GM12878 (cell line): ENCODE data around the gene GNAT1. TPM values are rescaled to one million over a fixed set of nuclear protein-coding genes. Genes with fewer than 3 reads are reported as not detected.

Experiments
- BACH1 ChIP-seq: fragments of 450-650 bp; IDR thresholded peaks from 2 replicates; pipeline ENCODE4 v1.6.1; 2017; ENCODE audit warnings: mild to moderate bottlenecking, borderline replicate concordance
- BHLHE40 ChIP-seq, 2 experiments: fragments of 450-650 bp in 1 of 2; IDR thresholded peaks; 2 replicates each; pipeline ENCODE4 v1.6.1; 2011 to 2017; ENCODE audit warnings: low read depth in 2 of 2, borderline replicate concordance in 1 of 2, improper control_type of control experiment in 1 of 2, low read length in 1 of 2, mild to moderate bottlenecking in 1 of 2
- BMI1 ChIP-seq: fragments of 450-650 bp; IDR thresholded peaks from 2 replicates; pipeline ENCODE4 v1.6.1; 2016; ENCODE audit warnings: mild to moderate bottlenecking, moderate library complexity, borderline replicate concordance
- CBX5 ChIP-seq: sonication (generic); IDR thresholded peaks from 2 replicates; pipeline ENCODE4 v1.6.1; 2016; ENCODE audit warnings: low read depth, moderate library complexity, mild to moderate bottlenecking, inconsistent platforms
- CREB1 ChIP-seq: IDR thresholded peaks from 2 replicates; pipeline ENCODE4 v1.6.1; 2012; ENCODE audit warnings: low read depth, mild to moderate bottlenecking, inconsistent platforms
- HDGF ChIP-seq: fragments of 450-650 bp; IDR thresholded peaks from 2 replicates; pipeline ENCODE4 v1.6.1; 2016; ENCODE audit warnings: antibody characterized with exemption
- MXI1 ChIP-seq: fragments of 150-350 bp; IDR thresholded peaks from 2 replicates; pipeline ENCODE4 v1.6.1; 2011; ENCODE audit warnings: low read depth, mild to moderate bottlenecking, inconsistent platforms, low read length, improper control_type of control experiment
- NR2F1 ChIP-seq: fragments of 450-650 bp; conservative IDR thresholded peaks from 2 replicates; pipeline ENCODE4 v1.6.1; 2017; ENCODE audit warnings: mild to moderate bottlenecking
- PML ChIP-seq: IDR thresholded peaks from 2 replicates; pipeline ENCODE4 v1.6.1; 2012; ENCODE audit warnings: low read length, inconsistent platforms
- POLR2A ChIP-seq: IDR thresholded peaks from 2 replicates; pipeline ENCODE4 v1.6.1; 2011; ENCODE audit warnings: low read depth, mild to moderate bottlenecking, low read length
- POLR2AphosphoS2 ChIP-seq: IDR thresholded peaks from 2 replicates; pipeline ENCODE4 v1.6.1; 2011; ENCODE audit warnings: low read depth, mild to moderate bottlenecking, low read length, improper control_type of control experiment, moderate library complexity
- POLR2AphosphoS5 ChIP-seq: IDR thresholded peaks from 2 replicates; pipeline ENCODE4 v1.6.1; 2011; ENCODE audit warnings: mild to moderate bottlenecking, low read length, inconsistent platforms
- RELA ChIP-seq: fragments of 450-650 bp; IDR thresholded peaks from 2 replicates; pipeline ENCODE4 v1.8.0; 2014; ENCODE audit warnings: borderline replicate concordance; ENCODE audit not compliant: partially characterized antibody
- SIN3A ChIP-seq: IDR thresholded peaks from 2 replicates; pipeline ENCODE4 v1.6.1; 2012; ENCODE audit warnings: low read depth, low read length, improper control_type of control experiment
- SPI1 ChIP-seq: IDR thresholded peaks from 2 replicates; pipeline ENCODE4 v1.6.1; 2011; ENCODE audit warnings: low read depth, mild to moderate bottlenecking, low read length, moderate library complexity, borderline replicate concordance; ENCODE audit not compliant: insufficient read depth
- TCF3 ChIP-seq: IDR thresholded peaks from 2 replicates; pipeline ENCODE4 v1.6.1; 2012; ENCODE audit warnings: low read depth, mild to moderate bottlenecking, low read length, borderline replicate concordance; ENCODE audit not compliant: insufficient read depth
- polyA plus RNA-seq, 11 experiments: library from polyadenylated mRNA; depleted of rRNA in 4 of 11; unstranded in 6 of 11; stranded (reverse) in 5 of 11; fragments of >200 nt; fragmentation: Nextera tagmentation in 4 of 11; fragmentation: Illumina TruSeq in 1 of 11; extraction: Ambion mirVana in 4 of 11; extraction: Trizol in 1 of 11; gene quantifications; 1 replicate in 1 of 11; 2 replicates in 10 of 11; pipeline versions ENCODE4 v1.2.1 to v1.2.3, GENCODE V29; 2011 to 2016; ENCODE audit warnings: inconsistent platforms in 2 of 11, missing spikeins in 2 of 11, low read depth in 1 of 11
- total RNA-seq, 4 experiments: library from RNA; depleted of rRNA in 3 of 4; stranded (reverse); fragments of >200 nt in 3 of 4; fragmentation: Illumina TruSeq in 1 of 4; extraction: Trizol in 1 of 4; gene quantifications; 2 replicates each; pipeline versions ENCODE4 v1.2.1 to v1.2.3, GENCODE V29; 2013 to 2021
- TF ChIP-seq, protein P1 (sequence below): fragments of 450-650 bp; IDR thresholded peaks from 2 replicates; pipeline ENCODE4 v1.6.1; 2017; ENCODE audit warnings: mild to moderate bottlenecking, moderate library complexity
- TF ChIP-seq, protein P2 (sequence below): fragments of 150-350 bp; IDR thresholded peaks from 2 replicates; pipeline ENCODE4 v1.6.1; 2014; ENCODE audit warnings: mild to moderate bottlenecking, low read depth, low read length
- TF ChIP-seq, protein P3 (sequence below): fragments of 450-650 bp; IDR thresholded peaks from 2 replicates; pipeline ENCODE4 v1.6.1; 2016; ENCODE audit warnings: mild to moderate bottlenecking, moderate library complexity, borderline replicate concordance

GNAT1 gene
- total and polyA plus RNA-seq, 10 of the 15 experiments (the other 5 are each of a cell fraction or from before 2014, with no cell fraction given): not detected

DNA sequence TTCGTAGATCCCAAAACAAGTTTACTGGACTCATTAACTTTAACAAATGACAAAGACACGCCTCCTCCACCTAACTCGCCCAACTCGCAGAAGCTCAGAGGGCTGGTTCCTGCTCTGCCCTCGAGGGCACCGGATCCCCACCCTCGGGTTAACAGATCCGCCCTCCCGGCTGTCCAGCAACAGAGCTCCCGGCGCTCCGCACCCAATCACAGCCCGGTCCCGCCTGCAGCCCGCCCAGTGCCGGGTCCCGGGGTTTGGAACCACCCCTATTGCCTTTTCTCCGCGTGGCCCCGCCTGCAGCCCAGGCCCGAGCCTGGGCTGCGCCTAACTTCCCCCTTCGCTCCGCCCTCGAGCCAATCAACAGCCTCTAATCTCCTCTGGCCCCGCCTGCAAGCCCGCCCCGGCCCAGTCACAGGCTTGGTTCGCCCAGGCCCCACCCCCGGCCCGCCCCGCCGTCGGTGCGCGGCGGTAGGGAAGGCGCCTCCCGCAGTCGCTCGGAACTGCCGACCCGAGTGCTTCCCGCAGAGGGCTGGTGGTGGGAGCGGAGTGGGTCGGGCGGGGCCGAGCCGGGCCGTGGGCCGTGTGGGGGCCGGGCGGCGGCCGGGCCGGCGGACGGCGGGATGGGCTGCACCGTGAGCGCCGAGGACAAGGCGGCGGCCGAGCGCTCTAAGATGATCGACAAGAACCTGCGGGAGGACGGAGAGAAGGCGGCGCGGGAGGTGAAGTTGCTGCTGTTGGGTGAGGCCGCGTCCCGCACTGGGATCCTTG is 44.5 kb downstream of the GNAT1 start, which contains the start of gene GNAI2 (continued):
- TF ChIP-seq, protein P1, sequence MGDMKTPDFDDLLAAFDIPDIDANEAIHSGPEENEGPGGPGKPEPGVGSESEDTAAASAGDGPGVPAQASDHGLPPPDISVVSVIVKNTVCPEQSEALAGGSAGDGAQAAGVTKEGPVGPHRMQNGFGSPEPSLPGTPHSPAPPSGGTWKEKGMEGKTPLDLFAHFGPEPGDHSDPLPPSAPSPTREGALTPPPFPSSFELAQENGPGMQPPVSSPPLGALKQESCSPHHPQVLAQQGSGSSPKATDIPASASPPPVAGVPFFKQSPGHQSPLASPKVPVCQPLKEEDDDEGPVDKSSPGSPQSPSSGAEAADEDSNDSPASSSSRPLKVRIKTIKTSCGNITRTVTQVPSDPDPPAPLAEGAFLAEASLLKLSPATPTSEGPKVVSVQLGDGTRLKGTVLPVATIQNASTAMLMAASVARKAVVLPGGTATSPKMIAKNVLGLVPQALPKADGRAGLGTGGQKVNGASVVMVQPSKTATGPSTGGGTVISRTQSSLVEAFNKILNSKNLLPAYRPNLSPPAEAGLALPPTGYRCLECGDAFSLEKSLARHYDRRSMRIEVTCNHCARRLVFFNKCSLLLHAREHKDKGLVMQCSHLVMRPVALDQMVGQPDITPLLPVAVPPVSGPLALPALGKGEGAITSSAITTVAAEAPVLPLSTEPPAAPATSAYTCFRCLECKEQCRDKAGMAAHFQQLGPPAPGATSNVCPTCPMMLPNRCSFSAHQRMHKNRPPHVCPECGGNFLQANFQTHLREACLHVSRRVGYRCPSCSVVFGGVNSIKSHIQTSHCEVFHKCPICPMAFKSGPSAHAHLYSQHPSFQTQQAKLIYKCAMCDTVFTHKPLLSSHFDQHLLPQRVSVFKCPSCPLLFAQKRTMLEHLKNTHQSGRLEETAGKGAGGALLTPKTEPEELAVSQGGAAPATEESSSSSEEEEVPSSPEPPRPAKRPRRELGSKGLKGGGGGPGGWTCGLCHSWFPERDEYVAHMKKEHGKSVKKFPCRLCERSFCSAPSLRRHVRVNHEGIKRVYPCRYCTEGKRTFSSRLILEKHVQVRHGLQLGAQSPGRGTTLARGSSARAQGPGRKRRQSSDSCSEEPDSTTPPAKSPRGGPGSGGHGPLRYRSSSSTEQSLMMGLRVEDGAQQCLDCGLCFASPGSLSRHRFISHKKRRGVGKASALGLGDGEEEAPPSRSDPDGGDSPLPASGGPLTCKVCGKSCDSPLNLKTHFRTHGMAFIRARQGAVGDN: peak; percentile 67
- TF ChIP-seq CBX5 (no peak), TCF3 (peak; percentile 50; the same call in 1 of the 2 replicates), POLR2AphosphoS2 (peak; percentile 86), BACH1 (peak; percentile 93), CREB1 (0 out of 2 replicates have a peak, but pooled peaks have one; percentile 35), BMI1 (no peak), NR2F1 (peak; percentile 31; the same call in 1 of the 2 replicates), POLR2AphosphoS5 (peak; percentile 91), HDGF (peak; percentile 93), POLR2A (peak; percentile 94), MXI1 (peak; percentile 68), PML (0 out of 2 replicates have a peak, but pooled peaks have one; percentile 30), RELA (peak; percentile 15), SIN3A (peak; percentile 43), SPI1 (no peak), BHLHE40 (IDR thresholded peaks at IDR 0.05; ENCODE audit: borderline replicate concordance in 1 of 2, low read depth in 2 of 2, low read length in 1 of 2) (peak; percentile 8 to 37; a peak in 2 of 4 replicates)
- TF ChIP-seq, protein P2, sequence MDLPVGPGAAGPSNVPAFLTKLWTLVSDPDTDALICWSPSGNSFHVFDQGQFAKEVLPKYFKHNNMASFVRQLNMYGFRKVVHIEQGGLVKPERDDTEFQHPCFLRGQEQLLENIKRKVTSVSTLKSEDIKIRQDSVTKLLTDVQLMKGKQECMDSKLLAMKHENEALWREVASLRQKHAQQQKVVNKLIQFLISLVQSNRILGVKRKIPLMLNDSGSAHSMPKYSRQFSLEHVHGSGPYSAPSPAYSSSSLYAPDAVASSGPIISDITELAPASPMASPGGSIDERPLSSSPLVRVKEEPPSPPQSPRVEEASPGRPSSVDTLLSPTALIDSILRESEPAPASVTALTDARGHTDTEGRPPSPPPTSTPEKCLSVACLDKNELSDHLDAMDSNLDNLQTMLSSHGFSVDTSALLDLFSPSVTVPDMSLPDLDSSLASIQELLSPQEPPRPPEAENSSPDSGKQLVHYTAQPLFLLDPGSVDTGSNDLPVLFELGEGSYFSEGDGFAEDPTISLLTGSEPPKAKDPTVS: no peak
- TF ChIP-seq, protein P3, sequence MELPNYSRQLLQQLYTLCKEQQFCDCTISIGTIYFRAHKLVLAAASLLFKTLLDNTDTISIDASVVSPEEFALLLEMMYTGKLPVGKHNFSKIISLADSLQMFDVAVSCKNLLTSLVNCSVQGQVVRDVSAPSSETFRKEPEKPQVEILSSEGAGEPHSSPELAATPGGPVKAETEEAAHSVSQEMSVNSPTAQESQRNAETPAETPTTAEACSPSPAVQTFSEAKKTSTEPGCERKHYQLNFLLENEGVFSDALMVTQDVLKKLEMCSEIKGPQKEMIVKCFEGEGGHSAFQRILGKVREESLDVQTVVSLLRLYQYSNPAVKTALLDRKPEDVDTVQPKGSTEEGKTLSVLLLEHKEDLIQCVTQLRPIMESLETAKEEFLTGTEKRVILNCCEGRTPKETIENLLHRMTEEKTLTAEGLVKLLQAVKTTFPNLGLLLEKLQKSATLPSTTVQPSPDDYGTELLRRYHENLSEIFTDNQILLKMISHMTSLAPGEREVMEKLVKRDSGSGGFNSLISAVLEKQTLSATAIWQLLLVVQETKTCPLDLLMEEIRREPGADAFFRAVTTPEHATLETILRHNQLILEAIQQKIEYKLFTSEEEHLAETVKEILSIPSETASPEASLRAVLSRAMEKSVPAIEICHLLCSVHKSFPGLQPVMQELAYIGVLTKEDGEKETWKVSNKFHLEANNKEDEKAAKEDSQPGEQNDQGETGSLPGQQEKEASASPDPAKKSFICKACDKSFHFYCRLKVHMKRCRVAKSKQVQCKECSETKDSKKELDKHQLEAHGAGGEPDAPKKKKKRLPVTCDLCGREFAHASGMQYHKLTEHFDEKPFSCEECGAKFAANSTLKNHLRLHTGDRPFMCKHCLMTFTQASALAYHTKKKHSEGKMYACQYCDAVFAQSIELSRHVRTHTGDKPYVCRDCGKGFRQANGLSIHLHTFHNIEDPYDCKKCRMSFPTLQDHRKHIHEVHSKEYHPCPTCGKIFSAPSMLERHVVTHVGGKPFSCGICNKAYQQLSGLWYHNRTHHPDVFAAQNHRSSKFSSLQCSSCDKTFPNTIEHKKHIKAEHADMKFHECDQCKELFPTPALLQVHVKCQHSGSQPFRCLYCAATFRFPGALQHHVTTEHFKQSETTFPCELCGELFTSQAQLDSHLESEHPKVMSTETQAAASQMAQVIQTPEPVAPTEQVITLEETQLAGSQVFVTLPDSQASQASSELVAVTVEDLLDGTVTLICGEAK: peak; percentile 50; the same call in 1 of the 2 replicates
